ENCODE data around the gene GMPR.
A peak's percentile ranks its signal among the peaks of the same experiment; 100 is the strongest.

GMPR gene

DNA sequence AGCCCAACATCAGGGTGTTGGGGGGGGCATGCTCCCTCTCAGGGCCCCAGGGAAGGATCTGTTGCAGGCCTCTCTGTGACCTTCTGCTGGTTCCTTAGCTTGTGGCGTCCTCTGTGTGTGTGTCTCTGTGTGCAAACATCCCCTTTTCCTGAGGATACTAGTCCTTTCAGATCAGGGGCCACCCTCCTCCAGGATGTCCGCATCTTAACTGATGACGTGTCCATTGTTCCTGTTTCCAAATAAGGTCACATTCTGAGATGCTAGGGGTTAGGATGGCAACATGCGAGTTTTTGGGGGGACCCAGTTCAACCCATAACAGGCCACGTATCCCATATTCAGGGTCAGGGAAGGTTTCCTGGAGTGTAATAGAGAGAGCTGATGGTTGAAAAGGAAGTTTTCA is 40.9 kb downstream of the GMPR start:
- DNase-seq (ENCODE audit: low read depth), result no peak
- no peak overlapping the region for H3K4me3 ChIP-seq (ENCODE audit: low read length)
- TF ChIP-seq, protein P1, sequence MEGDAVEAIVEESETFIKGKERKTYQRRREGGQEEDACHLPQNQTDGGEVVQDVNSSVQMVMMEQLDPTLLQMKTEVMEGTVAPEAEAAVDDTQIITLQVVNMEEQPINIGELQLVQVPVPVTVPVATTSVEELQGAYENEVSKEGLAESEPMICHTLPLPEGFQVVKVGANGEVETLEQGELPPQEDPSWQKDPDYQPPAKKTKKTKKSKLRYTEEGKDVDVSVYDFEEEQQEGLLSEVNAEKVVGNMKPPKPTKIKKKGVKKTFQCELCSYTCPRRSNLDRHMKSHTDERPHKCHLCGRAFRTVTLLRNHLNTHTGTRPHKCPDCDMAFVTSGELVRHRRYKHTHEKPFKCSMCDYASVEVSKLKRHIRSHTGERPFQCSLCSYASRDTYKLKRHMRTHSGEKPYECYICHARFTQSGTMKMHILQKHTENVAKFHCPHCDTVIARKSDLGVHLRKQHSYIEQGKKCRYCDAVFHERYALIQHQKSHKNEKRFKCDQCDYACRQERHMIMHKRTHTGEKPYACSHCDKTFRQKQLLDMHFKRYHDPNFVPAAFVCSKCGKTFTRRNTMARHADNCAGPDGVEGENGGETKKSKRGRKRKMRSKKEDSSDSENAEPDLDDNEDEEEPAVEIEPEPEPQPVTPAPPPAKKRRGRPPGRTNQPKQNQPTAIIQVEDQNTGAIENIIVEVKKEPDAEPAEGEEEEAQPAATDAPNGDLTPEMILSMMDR (IDR thresholded peaks at IDR 0.05; ENCODE audit: insufficient read depth, low read depth, low read length, missing control alignments), result no peak

DNA sequence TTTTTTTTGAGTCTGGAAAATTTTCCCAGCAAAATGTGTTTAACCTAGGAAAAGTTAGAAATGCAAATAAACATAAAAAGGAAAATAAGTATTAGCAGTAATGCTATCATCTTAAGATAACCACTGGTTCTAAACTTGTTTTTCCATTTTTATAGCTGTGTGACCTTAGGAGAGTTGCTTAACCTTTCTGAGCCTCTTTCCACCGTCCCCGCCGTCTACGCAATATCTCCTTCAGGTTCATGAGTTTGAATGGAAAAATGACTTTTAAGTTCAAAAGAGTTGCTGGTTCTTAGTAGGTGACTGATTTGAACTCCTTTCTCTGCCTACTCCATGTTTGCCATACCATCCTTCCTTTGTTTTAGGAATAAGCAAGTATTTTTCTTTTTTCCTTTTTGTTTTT is 44.0 kb downstream of the GMPR start:
- H3K4me3 ChIP-seq (ENCODE audit: low read length), result no peak overlapping the region
- DNase-seq (ENCODE audit: low read depth), result no peak
- TF ChIP-seq, protein P1 (IDR thresholded peaks at IDR 0.05; ENCODE audit: insufficient read depth, low read depth, low read length, missing control alignments), result no peak

DNA sequence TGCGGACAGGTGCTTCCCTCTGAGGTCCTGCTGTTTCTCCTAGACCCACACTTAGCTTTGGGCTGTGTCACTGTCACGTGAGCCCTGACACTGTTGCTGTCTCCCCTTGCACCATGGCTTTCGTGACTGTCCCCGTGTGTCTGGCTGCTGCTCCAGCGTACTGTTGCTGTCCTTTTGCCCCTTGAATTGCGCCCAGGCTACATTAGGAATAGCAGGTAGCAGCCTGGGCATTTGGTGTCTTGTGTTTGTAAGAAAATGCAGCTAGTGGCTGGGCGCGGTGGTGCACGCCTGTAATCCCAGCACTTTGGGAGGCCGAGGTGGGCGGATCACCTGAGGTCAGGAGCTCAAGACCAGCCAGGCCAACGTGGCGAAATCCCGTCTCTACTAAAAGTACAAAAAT is 46.1 kb downstream of the GMPR start:
- no peak overlapping the region for H3K4me3 ChIP-seq (ENCODE audit: low read length)
- TF ChIP-seq, protein P1 (IDR thresholded peaks at IDR 0.05; ENCODE audit: insufficient read depth, low read depth, low read length, missing control alignments), result no peak
- DNase-seq (ENCODE audit: low read depth), result no peak

DNA sequence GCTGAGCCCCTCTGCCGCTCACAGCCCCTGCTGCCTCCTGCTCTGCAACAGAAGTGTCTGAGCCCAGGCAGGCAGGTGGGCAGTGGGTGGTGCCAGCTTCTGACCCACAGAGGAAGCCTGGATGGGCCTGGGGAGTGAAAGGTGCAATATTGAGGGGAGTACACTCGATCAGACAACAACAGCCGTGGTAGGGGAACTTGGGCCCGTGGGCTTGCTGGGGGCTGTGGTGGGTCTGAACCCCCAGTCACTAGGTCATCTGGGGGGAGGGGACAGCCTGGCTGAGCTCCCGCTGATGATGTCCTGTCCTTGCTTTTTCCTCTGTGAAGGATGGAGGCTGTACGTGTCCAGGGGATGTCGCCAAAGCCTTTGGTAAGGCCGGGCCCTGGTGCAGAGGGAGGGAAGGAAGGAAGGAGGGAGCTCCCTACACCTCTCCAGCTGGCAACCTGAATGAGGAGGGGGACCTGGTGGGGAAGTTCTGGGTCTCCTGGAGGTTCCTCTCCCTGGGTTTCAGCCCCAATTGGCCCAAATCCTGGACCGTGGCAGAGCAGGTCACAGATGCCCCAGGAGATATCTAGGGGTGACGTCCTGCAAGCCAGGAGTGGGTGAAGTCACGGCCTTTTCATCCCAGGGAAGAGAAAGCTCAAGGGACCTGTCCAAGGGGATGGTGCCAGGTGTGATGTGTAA is 47.2 kb downstream of the GMPR start:
- no peak for DNase-seq (ENCODE audit: low read depth)
- H3K4me3 ChIP-seq (ENCODE audit: low read length), result no peak overlapping the region
- TF ChIP-seq, protein P1 (IDR thresholded peaks at IDR 0.05; ENCODE audit: insufficient read depth, low read depth, low read length, missing control alignments), result no peak

DNA sequence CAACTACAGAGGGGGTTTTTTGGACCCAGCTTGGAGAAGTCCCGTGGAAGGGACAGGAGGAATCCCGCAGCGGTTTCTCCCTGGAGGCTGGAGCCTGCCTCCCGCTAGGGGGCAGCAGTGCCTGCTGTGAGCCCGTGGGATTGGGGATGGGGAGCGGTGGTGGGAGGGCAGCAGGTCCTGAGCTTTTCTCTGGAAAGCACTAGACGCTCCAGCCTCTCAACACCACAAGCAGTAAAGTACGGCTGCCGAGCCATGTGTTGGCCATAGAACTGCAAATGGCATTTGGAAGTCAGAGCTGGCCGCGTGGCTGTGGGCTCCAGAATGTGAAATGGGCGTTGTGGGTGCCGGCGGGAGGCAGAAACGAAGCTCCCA is 47.8 kb downstream of the GMPR start:
- H3K4me3 ChIP-seq (ENCODE audit: low read length), result no peak overlapping the region
- DNase-seq (ENCODE audit: low read depth), result peak; percentile 32
- TF ChIP-seq, protein P1 (IDR thresholded peaks at IDR 0.05; ENCODE audit: insufficient read depth, low read depth, low read length, missing control alignments), result peak; percentile 73

DNA sequence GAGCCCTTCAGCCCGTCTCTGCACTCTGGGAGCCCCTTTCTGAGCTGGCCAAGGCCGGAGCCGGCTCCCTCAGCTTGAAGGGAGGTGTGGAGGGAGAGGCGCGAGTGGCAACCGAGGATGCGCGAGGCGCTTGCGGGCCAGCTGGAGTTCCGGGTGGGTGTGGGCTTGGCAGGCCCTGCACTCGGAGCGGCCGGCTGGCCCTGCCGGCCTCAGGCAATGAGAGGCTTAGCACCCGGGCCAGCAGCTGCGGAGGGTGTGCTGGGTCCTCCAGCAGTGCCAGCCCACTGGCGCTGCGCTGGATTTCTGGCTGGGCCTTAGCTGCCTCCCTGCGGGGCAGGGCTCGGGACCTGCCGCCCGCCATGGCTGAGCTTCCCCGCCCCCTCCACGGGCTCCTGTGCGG is 49.8 kb downstream of the GMPR start:
- TF ChIP-seq, protein P1 (IDR thresholded peaks at IDR 0.05; ENCODE audit: insufficient read depth, low read depth, low read length, missing control alignments), result no peak
- H3K4me3 ChIP-seq (ENCODE audit: low read length), result no peak overlapping the region
- DNase-seq (ENCODE audit: low read depth), result no peak

DNA sequence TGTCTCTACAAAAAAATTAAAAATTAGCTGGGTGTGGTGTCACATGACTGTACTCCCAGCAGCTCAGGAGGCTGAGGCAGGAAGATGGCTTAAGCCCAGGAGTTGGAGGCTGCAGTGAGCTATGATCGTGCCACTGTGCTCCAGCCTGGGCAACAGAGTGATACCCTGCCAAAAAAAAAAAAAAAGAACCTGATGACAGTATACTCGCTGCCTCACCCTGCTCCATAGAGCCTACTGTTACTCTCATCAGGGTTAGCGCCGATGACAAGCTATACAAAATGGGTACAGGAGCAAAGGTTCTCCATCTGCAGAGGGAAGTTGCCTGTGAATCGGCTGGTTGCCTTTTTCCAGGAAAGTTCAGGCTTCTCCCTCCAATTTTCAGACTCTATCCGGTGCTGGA is 53.4 kb downstream of the GMPR start:
- TF ChIP-seq, protein P1 (IDR thresholded peaks at IDR 0.05; ENCODE audit: insufficient read depth, low read depth, low read length, missing control alignments), result no peak
- no peak for DNase-seq (ENCODE audit: low read depth)

More for the DNA sequence above, 53.4 kb downstream of the GMPR start:
- no peak overlapping the region for H3K4me3 ChIP-seq (ENCODE audit: low read length)

All from epithelial cell of esophagus (primary cell).